ENCODE results near the gene TMEM120A.

- TF ChIP-seq CTCF (IDR thresholded peaks at IDR 0.05; ENCODE audit: low read length) (no peak), EZH2phosphoT487 (IDR thresholded peaks at IDR 0.05; ENCODE audit: low read length) (no peak)
Observed at GRCh38 chr7:75985009-75985517, 9.3 kb downstream of the TMEM120A start.

All from MM.1S (cell line).